Frontal cortex (tissue), 4 donors: ENCODE results near the gene VDAC2. TPM values are rescaled to one million over a fixed set of nuclear protein-coding genes. Genes with fewer than 3 reads are reported as not detected.

Experiments
- DNase-seq, 2 donors: peaks; one replicate each; pipeline ENCODE4 v3.0.0; 2012; ENCODE audit warnings: low spot score in 2 of 2
- FAIRE-seq: peaks from 2 replicates; lab custom pipeline; 2012; peaks lifted over from hg19 to GRCh38; lab: Jason Lieb, UNC
- total RNA-seq: library from RNA; depleted of rRNA; stranded (reverse); fragments of >200 nt; gene quantifications from one replicate; pipeline ENCODE4 v1.2.3, GENCODE V29; 2014
- donor health status: control.
- donor health status: control.
- donor health status: control.

VDAC2 gene
- total RNA-seq, 1 donor from 2014 or later = 138 TPM

- FAIRE-seq = no peak
- DNase-seq = no peak
These were observed 34.1 kb downstream of the VDAC2 start for GRCh38 chr10:75244487-75245353.

- no peak for DNase-seq
- FAIRE-seq = no peak
These were observed 35.0 kb downstream of the VDAC2 start for GRCh38 chr10:75245354-75246250.

- FAIRE-seq (no peak), DNase-seq (no peak)
These were observed 35.9 kb downstream of the VDAC2 start for GRCh38 chr10:75246506-75246905.

DNA sequence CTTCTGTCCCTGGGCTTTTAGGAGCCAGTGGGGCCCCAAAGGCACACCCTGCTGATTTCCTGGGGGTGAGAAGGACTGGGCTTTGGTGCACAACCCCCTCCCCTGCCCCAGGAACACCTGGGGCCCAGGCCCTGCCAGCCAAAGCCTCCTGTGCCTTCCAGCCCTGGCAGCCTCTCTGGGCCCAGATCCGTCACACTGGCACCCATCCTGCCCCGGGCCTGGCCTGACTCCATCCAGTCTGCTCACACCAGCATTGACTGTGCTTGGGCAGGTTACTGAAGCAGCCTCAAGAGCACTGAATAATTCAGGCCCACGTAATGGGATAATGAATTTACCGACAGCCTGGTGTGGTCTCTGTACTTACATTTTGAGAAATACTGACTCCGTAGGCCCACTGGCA lies 37.2 kb downstream of the VDAC2 start:
- DNase-seq (no peak), FAIRE-seq (no peak)

GRCh38 chr10:75250934-75251333 lies 40.3 kb downstream of the VDAC2 start:
- DNase-seq (no peak), FAIRE-seq (no peak)

DNA sequence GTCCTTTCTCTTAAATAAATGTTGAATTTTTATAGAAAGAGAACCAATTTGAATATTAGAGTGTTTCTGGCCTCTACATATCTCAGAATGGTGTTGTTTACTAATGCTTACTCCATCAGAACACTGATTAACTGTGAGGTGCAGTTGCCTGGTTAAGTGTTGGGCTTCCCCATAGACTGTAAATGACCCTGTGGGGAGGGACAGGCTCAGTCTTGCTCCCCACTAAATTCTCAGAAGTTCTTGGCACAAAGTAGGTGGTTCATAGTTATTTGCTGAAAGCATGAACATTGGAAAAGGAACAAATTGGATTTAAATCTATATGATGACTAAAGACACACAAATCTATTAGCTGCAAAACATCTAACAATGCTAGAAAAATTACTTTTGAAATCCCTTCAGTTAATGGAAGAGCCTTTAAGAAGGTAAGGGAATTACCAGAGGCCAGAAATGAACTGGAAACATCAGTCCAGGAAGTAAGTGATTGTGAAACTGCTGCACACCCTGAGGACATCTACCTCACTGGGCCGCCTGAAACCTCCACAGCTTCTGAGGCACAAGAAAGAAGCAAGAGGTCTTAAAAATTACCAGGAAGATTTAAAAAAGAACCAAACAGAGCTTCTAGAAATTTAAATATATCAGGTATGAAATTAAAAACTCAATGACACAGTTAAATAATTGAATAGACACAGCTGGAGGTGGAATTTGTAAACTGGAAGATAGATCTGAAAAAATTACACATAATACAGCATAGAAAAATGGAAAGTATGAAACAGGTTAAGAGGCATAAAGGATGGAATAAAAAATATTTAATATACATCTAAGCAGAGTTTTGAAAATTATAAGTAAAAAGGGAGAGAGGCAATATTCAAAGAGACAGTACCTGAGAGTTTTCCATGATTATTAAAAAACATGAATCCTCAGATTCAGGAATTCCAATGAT lies 43.0 kb downstream of the VDAC2 start:
- no peak for DNase-seq
- FAIRE-seq = no peak

DNA sequence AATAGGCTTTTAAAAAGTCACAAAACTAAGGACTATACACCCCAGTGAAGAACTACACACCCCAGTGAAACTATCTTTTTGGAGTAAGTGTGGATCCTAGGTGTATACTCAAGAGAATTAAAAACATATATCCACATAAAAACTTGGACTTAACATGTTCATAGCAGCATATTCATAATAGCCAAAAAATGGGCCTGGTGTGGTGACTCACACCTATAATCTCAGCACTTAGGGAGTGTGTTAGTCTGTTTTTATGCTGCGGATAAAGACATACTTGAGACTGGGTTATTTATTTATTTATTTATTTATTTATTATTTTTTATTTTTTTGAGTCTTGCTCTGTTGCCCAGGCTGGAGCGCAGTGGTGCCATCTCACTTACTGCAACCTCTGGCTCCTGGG lies 44.1 kb downstream of the VDAC2 start:
- FAIRE-seq = no peak

DNA sequence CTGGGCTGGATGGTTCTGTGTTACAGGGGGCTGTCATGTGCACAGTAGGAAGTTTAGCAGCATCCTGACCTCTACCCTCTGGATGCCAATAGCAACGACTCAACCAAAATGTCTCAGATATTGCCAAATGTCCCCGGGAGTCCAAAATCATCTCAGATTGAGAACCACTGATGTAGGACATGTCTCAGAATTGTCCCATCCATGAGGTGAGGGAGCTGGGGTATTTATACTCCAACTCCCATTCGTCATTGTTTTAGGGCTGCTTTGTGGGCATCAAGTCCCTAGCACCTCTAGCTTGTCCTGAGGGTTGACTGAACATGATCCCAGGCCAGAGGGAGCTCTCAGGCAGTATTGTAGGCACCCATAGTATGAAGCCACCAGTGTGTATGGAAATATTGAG lies 50.4 kb downstream of the VDAC2 start:
- no peak for FAIRE-seq
- DNase-seq = no peak

More for the DNA sequence above, 44.1 kb downstream of the VDAC2 start:
- no peak for DNase-seq

DNA sequence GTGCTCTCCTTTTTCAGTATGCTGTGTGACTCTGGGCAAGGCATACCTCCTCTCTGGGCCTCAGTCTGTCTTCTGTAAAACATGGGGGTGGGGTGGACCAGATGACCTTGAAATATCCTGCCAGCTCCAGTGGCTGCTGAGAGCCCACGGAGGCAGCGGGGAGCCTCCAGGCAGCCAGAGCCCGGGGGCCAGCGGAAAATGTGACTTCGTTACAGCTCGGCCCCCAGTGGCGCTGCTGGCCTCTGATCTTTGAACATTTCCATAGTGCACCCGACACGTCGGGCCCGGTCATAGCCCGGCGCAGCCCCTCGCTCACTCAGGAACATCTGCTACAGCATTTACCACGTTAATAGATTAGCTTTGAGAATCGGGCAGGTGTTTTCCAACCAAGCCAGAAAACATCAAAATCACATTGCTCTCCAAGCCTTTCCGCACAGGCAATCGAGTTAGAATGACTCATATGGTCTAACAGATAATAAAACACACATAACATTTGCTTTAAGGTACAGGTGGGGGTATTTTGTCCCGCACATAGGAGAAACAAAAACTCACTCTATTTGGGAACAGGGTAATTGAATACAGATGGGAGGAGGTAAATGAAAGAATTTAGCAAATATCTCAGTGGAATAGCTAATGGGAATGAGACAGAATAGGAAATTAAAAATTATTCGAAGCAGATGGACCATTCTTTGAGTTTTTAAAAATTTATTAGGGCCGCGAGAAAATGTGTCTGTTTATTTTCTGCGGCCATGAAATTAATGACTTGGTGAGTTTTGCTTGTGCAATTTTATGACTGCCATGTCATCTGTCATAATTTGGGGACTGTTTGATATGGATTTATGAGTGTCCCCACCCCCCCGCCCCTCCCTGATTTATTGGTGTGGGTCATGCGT lies 51.5 kb downstream of the VDAC2 start:
- FAIRE-seq (no peak), DNase-seq (no peak)

DNA sequence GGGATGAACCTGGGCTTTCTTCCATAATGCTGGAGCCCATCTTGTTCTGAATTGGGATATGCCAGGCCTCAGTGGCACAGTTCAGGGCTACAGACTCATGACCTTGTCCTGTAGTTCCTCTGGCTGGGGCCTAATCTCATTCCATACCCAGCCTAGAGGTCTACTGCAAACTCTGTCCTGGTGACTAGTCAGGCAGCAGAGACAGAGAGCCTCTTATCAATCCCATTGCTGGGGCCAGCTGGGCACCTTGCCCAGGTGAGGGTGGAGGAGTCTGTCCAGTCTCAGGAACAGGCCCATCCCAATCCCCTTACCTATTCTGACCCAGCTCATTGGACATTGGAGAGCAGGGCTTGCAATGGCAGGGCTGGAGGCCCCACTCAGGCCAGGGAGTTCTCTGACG lies 53.2 kb downstream of the VDAC2 start:
- DNase-seq = no peak
- no peak for FAIRE-seq

DNA sequence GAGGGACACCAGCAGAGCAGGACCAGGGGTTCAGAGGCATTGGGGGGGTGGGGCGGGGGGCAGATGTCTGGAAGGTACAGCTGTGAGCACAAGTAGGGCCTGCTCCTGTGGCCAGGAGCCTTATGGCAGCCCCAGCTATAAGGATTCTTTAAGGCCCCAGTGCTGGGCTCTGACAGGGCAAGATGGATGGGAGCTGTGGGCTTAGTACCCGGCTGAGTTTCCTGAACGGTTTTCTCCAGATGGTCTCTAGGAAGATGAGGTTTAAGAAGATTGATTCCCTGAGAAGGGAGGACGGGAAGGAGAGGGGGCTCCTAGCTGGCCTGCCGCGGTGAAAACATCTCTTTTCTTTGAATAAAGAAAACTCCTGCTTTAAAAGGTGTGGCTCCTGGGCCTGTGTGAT lies 55.3 kb downstream of the VDAC2 start:
- DNase-seq (no peak), FAIRE-seq (no peak)

DNA sequence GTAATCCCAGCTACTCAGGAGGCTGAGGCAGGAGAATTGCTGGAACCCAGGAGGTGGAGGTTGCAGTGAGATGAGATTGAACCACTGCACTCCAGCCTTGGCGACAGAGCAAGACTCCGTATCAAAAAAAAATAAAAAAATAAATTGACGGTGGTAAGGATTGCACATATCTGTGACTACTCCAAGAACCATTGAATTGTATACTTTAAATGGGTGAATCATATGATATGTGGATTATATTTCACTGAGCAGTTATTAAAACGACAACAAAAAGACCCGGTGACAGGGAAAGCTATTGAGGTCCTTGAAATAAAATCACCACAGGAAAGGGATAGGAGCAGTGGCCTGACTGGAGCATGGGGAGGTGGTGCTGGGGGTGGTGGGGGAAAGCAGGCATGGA lies 56.3 kb downstream of the VDAC2 start:
- FAIRE-seq = no peak
- no peak for DNase-seq

GRCh38 chr10:75269605-75270004 lies 59.0 kb downstream of the VDAC2 start:
- DNase-seq (no peak), FAIRE-seq (no peak)

- FAIRE-seq (no peak), DNase-seq (no peak)
These were observed 61.5 kb downstream of the VDAC2 start for GRCh38 chr10:75272094-75272493.

GRCh38 chr10:75272896-75273295 lies 62.3 kb downstream of the VDAC2 start:
- FAIRE-seq (no peak), DNase-seq (no peak)

DNA sequence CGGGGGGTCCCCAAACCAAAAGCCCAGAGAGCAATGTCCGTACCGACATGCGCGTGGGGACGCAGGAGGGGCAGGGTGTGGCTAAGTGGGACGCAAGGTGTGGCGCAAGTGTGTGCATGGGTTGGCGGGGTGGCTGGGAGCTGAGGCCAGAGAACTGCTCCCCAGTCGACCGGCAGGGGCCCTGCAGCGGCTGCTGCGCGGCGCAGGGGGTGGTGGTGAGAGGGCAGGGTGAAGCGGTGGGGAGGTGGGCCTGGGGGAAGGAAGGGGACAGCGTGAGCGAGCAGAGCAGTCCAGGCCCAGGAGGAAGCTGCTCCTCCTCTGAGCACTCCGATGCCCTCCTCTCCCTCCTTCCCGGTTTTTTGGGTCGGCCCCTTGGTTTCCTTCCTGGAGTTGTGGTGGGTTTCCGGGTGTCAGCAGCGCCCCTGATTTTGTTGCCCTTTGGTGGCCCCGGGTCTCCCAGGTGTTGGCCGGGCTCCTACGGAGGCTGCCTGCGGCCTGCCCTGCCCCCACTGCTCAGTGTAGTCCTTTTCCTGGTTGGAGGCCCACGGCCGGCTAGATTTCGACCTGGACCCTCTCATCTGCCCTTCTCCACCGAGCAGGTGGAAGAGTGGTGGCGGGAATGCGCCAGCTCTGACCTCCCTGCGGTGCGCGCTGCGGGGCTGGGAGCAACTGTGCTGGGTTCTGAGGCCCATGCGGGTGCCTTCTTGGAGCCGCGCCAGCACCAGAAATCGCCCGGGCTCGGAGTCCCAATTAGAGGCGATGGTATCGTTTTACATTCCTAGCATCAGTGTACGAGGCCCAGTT lies 65.7 kb downstream of the VDAC2 start:
- FAIRE-seq = no peak
- DNase-seq = no peak

GRCh38 chr10:75280236-75280635 lies 69.6 kb downstream of the VDAC2 start:
- DNase-seq (no peak), FAIRE-seq (no peak)
